Astrocyte of the cerebellum (primary cell): ENCODE results near the gene KLHL21.
A peak's percentile ranks its signal among the peaks of the same experiment; 100 is the strongest.

Source experiments
- DNase-seq: peaks from one replicate; pipeline ENCODE4 v3.0.0-alpha.2; 2011; ENCODE audit warnings: low read depth
- H3K4me3 ChIP-seq: 2 replicates; pipeline ENCODE4 v1.5.1; 2011; ENCODE audit warnings: mild to moderate bottlenecking, low read depth, low read length, moderate library complexity
- in situ Hi-C: cut with HindIII; loops from 2 replicates; pipeline ENCODE4 v1.10.0; 2017; ENCODE audit warnings: low sequenced_read_pairs
- TF ChIP-seq, protein P1 (sequence below): IDR thresholded peaks from 2 replicates; pipeline ENCODE4 v1.5.1; 2012; ENCODE audit warnings: low read length, low read depth, moderate library complexity, mild to moderate bottlenecking; ENCODE audit errors: missing control alignments

The KLHL21 gene

DNA sequence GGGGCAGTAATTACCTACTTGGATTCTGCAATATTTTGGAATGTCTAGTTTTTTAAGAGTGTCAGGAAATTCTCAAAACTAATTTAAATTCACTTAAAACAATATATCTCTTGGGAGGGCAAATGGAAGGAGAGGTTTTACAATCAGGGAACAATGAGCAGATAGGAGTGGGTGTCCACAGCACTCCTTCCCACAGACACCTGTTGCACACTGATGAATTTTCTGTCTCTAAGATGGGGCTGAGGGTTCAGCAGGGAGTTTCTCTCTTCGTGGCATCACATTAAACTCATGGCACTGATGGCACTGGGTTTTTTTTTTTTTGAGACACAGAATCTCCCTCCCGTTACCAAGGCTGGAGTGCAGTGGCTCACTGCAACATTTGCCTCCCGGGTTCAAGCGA is 16.4 kb upstream of the KLHL21 start:
- in situ Hi-C loops, result no loop called here
- TF ChIP-seq, protein P1, sequence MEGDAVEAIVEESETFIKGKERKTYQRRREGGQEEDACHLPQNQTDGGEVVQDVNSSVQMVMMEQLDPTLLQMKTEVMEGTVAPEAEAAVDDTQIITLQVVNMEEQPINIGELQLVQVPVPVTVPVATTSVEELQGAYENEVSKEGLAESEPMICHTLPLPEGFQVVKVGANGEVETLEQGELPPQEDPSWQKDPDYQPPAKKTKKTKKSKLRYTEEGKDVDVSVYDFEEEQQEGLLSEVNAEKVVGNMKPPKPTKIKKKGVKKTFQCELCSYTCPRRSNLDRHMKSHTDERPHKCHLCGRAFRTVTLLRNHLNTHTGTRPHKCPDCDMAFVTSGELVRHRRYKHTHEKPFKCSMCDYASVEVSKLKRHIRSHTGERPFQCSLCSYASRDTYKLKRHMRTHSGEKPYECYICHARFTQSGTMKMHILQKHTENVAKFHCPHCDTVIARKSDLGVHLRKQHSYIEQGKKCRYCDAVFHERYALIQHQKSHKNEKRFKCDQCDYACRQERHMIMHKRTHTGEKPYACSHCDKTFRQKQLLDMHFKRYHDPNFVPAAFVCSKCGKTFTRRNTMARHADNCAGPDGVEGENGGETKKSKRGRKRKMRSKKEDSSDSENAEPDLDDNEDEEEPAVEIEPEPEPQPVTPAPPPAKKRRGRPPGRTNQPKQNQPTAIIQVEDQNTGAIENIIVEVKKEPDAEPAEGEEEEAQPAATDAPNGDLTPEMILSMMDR, result no peak
- H3K4me3 ChIP-seq, result no peak overlapping the region
- DNase-seq, result no peak

DNA sequence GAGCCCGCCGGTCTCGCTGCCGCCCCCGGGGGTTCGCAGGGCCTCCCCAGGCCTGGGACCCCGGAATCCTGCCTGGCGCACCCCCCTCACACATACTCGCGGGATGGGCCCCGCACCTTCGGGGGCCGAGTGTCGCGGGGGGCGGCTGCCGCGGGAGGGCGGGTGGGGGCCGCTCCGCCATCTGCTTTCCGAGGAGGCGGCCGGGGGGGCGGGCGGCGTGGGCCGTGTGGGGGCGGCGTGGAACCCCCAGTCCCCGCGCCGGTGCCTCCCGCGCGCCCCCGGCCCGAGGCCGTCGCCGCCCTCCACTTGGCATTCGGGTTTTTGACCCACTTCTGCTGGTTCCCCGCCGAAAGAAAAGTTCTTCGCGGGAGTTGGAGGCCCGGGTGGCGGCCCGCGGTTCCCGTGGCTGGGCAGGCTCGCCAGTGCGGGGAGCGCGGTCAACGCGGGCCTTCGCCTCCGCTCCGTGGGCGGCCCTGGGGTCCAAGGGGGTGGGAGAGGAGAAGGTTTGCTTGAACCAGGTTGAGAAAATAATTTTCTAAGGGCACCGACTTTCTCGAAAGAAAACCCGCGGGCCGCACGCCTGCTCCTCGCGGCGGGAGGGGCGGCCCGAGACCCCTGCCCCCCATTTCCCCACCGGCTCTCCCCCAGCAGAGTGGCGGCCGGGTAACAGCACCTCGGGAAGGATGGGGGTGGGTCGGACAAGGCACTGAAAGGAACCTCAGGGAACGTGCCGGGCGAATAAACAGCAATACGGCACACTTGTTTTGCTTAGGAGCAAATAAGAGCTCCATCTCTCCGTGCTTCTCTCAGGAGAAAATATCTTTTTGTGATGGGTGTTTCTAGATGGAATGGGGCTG is 12.5 kb upstream of the KLHL21 start:
- in situ Hi-C loops, result no loop called here

DNA sequence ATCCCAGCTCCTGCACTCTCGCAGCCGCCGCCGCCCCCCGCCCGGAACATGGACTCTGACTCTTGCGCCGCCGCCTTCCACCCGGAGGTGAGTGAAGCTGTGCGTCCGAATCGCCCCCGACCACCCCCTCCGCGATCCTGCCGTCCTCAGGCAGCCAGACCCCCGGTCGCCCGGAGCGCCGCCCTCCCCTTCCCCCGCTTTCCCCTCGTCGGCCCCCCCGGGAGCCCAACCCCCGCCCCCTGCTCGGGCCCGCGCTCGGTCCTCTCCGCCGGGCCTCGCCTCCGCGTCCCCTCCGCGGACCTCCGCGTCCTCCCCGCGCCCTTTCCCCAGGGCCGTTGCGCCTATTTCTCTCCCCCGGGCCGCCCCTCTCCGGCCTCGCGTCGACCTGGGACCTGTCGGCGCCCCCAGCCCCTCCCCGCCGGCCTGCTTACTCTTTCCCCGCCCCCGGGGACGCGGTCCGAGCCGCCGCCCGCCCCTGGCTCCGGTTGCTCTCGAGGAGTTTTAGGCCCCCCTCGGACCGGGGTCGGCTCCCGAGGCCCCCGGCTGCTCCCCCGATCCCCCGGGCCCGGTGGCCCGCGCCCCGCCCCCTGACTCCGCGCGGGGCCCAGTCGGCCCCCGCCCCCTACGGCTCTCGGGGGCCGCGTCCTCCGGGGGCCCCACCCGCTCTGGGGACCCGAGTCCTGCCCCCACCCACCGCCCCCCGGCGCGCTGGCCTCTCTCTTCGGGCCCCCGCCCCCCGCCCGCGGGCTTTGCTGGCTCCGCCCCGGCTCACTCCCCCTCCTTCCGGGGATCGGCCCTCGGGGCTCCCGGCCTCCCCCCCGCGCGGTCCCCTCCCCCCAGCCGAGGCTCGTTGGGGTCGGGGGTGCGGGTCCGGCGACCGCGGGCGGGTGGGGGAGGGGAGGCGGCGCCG is 11.6 kb upstream of the KLHL21 start:
- TF ChIP-seq, protein P1, result no peak
- in situ Hi-C loops, result no loop called here
- H3K4me3 ChIP-seq, result peak overlapping the region; percentile 66
- no peak for DNase-seq

More for the DNA sequence above, 12.5 kb upstream of the KLHL21 start:
- DNase-seq, result no peak
- TF ChIP-seq, protein P1, result no peak
- H3K4me3 ChIP-seq, result peak overlapping the region; percentile 66

DNA sequence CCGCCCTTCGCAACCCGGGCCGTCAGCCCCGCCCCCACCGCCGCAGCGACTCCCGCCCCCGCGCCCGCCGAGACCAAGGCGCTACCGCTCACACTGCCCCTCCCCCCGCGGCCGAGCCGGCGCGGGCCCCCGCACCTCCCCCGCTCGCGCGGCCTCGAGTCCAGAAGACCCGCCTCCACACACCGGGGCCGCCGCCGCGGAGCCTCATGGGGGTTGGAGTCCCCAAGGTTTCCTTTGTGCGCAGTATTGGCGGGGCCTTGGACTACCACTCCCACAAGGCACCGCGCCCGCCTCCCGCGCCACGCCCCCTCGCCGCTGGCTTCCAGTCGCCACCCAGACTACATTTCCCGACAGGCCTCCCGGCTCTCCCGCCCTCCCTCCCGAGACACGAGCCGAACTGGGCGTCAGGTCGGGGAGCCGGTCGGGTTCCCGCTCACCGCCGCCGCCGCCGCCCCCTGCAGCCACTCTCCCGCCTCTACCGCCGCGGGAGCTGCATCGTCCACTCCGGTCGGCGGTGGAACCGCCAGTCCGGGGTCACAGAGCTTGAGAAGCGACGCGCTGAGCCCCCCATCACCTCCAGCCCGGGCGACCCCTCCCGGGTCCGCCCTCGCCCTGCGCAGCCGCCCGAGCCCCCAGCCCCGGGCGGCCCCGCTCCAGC is 10.8 kb upstream of the KLHL21 start, which contains the start of gene PHF13:
PHF13 (plus strand) TSS at position 371 of the 658 bp plus-strand sequence. CDS start 336 bp downstream, outside the sequence.
- H3K4me3 ChIP-seq, result peak within 1 kb of the TSS; percentile 79
- TF ChIP-seq, protein P1, result no peak
- in situ Hi-C loops, result no loop called here
- peak; percentile 98 for DNase-seq

DNA sequence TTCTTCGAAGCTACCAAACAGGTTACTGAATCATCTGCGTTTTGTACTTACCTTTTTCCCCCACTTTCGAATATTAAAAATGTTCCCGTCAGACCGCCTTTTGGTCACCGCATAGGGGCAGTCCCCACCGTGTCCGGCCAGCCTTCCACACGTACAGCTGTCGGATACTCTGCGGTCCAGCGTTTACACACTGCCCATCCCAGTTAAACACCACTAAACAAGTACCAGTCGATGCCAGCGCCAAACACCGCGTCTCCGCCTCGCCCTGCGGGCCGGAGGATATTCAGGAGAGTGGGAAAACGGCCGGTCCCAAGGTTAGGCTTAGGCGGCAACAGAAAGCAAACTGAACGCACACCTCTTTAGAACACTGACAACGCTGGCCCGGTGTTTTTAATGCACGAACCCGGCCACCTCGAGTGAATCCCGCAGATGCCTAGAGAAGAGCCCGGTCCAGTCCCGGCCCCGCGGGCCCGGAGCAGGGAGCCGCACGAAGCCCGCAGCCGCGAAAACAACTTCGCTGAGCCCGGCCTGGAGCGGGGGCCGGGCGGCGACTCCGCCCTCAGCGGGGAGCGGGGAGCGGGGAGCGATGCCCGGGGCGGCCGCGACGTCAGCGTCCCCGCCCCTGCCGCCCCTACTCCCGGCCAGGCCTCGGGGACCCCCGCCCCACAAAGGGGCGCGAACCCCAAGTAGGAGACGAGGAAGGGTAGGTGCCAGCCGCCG is 10.1 kb upstream of the KLHL21 start:
- no peak for DNase-seq
- in situ Hi-C loops, result no loop called here
- TF ChIP-seq, protein P1, result no peak
- H3K4me3 ChIP-seq, result peak overlapping the region; percentile 79
